Limb (tissue), 2 donors: Measurements from ENCODE around the gene ATP11B.
"Not testable (repeated sequence)": the region's sequence is repeated elsewhere in the genome, so short reads cannot be mapped to it uniquely, and the experiment has no call there.

Experiments
- DNase-seq, 2 donors: peaks; one replicate each; pipeline ENCODE4 v3.0.0-alpha.2; 2016; ENCODE audit errors: extremely low spot score in 2 of 2

The ATP11B gene

DNA sequence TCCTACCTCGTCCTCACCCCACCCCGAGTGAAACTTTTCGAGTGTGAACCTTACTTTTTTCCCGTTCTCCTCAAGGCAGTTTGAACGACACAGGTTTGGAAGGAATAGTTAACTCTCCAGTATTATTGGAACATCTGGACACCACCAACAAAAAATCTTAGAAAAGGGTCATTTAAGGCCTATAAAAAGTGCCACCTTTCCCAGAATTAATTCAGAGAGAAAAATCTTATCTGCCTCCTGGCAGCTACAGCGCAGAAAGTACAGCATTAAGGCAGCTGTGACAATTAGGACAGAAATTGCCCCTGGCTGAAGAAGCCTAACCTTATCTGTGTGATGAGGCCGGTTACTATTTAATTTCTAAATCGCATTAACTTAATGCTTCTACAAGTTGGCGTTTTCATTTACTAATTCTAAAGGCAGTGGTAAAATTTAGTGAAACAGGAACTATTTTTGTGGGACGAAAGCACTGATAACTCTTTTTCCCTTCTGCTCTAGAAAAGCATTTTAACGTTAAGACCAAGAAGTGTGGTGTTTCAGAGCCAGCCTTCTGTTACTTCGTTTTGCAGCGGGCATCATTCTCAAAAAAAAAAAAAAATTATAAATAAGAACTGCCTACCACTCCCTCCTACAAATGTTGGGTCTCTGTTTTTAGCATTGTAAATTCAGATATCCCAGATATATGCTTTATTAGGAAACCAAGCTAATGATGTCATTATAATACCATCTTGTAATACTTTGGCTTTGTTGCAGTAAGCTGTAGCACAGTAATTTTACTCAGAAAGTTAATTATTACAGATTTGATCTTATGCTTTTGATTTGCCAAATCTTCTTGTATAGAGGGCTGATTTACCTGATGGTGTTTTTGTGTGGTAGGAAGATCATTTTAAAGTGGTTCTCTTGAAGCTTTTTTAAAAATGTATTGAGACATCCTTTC is 1.4 kb downstream of the ATP11B start:
- DNase-seq, result no peak

DNA sequence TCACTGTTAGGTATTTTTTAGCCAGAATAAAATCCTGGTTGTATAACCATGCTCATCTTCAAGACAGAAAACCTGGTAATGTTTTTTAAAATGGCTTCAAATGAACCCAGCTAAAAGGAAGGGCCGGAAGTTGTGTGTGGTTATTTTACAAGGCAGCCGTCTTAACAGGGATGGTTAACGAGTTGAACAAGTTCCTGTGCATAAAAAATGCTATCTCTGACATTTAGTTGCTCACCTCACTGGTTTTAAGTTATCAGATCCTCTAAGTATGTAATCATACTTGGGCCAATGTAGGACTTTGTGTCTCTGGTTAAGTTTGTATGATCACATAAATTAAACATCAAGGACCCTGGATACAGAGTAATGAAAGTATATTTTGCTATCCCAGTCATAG is 2.1 kb downstream of the ATP11B start:
- DNase-seq, result no peak

DNA sequence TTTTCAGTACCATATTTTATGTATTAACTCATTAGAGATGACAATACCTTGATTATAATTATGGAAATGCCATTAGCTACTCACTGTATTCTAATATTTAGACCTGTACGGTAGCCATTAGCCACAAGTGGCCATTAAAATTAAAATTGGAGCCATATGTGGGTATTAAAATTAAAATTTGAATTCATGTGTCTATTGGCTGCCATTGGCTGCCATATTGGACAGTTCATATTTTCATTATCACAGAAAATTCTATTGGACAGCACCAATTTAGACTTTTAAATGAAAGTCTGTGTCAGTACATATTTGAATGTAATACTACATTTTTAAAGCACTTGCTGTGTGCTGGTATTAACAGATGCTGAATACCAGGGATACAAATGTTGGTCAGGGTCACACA is 3.0 kb downstream of the ATP11B start:
- DNase-seq, result no peak

DNA sequence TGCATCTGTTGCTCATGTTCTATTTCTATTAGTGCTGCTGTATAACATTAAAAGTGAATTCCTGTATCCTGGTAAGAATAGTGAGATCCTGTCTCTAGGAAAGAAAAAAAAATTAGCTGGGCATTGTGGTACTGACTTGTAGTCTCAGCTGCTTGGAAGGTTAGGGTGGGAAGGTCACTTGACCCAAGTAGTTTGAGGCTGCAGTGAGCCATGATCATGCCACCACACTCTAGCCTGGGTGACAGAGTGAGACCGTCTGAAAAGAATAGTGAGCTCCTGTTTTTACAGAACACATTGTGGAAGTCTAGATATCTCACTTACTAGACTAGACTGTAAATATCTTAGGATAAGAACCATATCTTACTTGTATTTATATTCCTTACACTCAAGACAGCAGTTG is 4.6 kb downstream of the ATP11B start:
- no peak for DNase-seq

DNA sequence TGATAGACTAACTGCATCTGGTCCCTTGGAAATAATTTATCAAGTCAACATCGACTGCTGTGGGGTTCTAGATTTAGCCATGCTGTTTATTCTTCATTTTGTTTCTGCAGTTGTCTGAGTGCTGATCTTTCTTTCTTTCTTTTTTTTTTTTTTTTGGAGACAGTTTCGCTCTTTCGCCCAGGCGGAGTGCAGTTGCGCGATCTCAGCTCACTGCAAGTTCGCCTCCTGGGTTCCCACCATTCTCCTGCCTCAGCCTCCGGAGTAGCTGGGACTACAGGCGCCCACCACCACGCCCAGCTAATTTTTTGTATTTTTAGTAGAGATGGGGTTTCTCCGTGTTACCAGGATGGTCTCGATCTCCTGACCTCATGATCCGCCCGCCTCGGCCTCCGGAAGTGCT is 5.8 kb downstream of the ATP11B start:
- not testable (repeated sequence) for DNase-seq

DNA sequence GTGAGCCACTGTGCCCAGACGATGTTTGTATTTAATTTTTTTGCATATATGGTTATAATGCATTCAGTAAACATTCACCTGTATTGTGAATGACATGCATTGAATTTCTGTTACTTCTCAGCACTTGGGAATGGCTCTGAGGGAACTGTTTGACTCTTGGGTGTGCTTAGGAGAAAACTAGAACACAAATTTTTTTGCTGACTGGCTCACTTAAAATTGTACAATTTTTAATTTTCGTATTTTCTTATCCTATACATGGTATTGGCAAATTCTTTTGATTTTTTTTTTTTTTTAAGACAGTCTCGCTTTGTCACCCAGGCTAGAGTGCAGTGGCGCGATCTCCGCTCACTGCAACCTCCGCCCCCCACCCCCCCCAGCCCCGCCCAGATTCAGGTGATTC is 7.2 kb downstream of the ATP11B start:
- no peak for DNase-seq

DNA sequence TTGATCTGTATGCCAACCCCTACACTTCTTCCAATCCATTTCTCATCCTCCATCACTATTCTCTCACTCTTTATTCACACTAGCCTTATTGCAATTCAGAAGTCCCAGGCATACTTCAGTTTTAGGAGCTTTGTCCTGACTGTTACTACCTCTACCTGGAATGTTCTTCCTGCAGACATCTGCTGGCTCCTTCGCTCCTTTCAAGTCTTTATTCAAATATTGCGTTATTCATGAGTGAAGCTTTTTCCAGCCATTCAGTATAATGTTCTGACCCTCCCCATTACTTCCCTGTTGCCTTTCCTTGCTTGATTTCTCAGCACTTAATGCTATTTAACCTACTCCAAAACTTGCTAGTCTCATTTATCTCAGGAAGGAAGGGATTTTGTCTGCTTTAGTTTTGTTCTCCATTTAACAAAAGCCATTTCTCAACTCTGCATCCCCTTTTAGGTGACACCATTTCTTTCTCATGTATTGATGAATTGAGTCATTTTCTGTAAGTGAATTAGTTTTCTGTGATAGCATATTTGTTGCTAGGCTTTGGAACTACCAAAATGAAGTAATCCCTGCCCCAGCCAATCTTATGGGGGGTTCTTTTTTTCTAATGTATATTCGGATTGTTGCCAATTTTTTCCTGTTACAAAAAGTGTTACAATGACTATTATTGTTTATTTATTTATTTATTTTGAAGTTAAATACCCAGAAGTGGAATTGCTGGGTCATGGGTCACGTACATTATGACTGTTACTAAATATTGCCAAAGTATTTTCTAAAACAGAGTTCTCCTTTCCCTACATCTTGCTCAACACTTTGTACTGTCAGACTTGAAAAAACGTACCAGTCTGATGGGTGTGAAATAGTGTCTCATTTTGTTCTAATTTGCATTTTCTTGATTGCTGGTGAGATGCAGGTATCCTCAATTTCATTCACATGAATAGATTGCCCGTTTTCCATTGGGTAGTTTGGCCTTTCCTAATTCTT is 9.4 kb downstream of the ATP11B start:
- DNase-seq, result no peak

DNA sequence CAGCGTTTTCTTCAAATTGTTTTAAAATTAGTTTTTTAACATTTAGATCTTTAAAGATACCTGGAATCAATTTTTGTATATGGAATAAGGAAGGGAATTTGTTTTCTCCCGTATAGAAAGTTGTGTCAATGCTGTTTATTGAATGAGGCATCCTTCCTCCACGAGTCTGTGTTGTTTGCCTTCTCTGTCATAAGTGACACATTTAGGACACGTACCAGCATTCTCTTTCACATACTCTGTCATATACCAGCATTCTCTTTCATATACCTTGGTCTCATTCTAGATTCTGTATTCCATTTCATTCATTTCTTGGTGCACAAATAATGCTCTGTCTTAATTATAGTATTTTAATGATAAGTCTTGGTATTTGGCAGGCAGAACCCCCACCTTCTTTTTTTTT is 10.3 kb downstream of the ATP11B start:
- DNase-seq, result no peak

DNA sequence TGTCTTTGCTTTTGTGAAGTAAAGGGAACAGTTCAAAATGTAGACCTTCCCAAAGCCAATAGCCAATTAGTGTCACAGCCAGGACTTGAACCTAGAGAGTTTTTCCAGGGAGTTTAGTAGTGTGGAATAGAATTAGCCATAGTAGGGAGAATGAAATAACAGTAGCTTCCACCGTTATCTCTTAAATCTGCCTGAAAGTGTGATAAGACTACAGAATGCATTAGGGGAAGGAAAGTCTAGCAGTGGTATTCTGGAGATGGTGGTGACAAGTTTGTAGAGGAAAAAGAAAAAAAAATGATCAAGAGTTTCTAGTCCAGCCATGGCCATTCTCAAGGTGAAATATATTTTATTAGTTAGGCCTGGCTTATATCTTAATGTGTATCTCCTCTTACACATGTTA is 13.8 kb downstream of the ATP11B start:
- no peak for DNase-seq

DNA sequence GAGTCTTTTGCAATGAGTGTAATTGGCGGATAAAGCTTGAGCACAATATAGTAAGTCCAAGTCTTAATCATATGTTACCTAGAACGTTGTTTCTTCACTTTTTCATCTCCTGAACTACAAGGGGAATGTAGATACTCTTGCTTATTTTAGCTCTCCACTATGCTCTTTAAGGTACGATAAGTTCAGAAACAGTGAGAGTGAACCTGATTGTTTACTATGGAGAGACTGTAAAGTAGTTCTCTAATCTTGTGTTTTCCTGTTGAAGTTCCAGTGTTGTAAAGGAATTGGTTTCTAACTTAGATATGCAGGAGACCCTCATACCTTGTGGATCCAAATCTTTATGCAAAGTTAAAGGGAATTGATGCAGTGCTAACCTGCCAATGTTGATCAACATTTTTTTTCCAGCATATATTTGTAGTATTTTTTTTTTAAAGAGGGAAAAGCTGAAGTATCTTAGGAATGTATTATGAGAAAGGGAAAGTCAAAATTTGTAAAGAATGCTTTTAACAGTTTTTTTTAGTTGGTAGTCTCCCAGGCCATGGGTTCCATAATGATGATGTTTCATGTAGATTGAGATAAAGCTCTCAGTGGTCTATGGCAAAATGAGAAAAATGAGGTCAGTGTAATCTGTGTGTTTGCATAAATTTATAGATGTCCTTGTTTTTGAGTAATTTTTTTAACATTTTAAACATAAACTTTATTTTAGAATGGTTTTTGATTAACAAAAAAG is 14.9 kb downstream of the ATP11B start:
- no peak for DNase-seq

DNA sequence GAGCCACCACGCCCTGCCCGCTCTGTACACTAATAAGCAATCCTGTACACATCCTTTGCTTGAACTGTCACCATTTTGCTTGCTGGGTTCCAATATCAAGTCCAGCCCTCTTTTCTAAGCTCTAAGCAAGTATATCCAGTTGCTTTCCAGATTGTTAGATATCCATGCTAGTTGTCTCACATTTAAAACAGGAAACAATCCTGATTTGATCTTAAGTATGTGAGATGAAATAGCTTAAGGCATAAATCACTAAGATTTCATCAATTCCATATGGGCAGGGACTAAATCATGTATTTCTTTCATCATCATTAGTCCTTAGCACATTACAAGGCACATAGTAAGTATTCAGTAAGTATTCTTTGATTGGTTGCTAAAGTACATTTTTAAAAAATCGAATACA is 16.2 kb downstream of the ATP11B start:
- no peak for DNase-seq

DNA sequence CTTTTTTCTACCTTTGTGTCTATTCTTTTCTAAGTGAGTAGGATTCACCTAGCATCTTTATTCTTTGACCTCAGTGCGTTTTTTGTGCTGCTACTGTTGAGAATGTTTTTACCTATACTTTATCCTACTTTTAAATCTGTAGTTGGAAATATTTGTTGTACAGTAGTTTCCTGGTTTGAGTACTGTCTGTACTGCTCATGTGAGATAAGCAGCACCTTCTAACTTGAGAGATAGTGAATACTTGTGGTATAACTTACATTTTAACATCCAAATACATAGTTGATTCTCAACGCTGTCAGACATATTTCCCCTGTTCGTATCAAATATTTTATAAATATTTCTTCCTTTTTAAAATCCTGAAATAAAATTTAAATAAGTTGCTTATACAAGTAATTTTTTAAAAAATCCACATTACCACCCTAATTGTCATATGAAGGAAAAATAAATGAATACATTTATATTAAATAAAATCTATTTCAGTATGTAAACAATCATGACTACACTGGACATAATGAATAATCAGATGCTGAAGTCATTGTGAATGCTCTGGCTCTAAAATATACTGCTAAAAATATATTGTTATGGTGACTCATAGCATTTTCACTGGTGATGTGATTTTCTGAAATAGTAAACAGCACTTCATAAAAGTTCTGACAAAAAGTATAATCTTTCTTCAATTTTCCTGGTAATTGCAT is 17.4 kb downstream of the ATP11B start:
- no peak for DNase-seq

DNA sequence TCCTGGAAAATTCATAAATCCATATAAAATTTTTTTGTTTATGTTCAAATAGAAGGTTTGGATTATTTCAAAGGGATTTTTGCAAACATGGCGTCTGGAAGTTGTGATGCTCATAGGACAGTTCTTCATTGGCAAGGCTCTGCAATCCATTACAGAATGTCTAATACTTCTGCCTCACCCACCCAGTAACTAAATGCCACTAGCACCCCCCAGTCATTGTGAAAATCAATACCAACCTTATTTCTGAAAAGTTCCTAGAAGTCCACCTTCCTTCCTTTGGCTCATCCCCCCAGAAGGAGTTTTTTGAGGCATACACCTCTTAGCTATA is 17.9 kb downstream of the ATP11B start:
- no peak for DNase-seq

DNA sequence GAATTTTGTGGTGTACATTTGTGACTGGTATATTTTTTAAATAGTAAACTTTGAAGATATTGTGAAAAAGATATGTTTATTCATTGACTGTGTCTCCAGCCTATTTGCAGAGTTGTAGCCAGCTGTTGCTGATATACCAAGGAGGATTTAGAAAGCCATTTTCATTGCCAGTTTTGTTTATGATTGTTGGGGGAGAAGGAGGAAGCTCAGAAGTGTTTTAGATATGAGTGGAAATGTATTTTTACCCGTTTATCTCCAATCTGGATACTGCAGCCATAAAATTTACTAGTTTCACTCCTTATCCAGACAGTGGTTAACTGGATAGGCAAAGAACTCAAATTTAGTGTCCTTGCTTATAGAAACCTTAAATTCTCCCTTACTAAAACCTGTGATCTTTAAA is 18.8 kb downstream of the ATP11B start:
- no peak for DNase-seq

DNA sequence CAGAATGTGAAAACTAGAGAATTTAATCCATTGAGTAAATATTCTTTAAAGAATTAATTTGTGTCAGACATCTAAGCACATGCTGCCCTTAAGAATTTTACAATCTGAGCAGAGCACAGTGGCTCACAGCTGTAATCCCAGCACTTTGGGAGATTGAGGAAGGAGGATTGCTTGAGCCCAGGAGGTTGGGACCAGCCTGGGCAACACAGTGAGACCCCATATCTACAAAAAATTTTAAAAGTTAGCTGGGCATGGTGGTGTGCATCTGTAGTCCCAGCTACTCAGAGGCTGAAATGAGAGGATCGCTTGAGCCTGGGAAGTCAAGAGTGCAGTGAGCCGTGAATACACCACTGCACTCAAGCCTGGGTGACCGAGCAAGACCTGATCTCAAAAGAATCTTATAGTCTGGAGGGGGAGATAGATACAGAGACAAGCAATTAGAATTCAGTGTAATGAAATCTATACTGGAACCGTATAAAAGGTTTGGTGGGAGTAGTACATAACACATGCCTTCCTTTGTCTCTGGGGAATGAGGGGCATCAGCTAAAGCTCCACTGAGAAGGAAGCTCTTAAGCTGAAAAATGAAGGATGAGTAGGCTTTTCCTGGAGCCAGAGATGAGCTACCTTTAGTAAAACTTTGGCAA is 21.2 kb downstream of the ATP11B start:
- no peak for DNase-seq

DNA sequence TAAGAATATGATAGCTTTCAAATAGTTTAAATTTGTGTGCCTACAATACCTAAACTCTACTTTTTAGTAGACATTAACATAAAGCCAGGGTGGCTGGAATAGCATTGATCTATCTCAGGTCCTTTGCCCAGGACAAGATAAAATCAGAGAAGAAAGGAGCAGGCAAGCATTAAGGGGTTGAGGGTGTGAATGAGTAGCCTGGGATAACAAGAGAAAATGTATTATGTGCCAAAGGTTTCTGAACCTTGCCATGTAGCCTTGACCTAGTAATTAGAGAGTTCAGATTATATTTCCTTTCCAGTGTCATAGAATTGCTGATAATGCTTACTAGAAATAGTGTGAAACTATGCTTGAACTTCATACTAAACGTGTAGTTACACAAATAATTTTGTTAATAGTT is 22.9 kb downstream of the ATP11B start:
- no peak for DNase-seq

DNA sequence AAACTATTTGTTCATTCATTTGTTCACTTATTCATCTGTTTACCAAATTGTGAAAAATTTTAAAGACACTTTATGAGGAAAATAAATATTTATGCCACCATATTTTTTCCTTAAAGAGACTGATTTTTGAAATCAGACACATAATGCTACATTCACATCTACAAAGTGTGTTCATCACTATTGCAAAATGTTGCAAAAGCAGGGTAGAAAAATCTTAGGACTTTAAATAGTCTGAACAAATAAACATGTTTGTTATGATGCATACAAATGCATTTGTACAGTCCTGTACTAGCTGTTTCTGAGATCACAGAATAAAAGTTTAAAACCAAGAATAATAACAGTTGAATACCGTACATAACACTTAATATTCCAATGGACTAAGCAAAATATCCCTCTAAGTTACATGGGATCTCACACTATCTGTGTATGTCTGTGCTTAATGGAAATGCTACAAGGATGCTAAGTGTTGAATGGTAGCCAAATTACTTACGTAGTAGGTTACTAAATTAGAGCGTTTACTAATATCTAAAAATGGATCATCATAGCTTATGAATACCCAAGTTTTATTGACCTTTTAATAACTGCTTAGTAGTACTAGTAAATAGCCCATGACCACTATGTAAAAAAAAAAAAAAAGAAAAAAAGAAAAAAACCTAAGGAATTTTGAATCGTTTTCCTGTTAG is 25.1 kb downstream of the ATP11B start:
- DNase-seq, result no peak

DNA sequence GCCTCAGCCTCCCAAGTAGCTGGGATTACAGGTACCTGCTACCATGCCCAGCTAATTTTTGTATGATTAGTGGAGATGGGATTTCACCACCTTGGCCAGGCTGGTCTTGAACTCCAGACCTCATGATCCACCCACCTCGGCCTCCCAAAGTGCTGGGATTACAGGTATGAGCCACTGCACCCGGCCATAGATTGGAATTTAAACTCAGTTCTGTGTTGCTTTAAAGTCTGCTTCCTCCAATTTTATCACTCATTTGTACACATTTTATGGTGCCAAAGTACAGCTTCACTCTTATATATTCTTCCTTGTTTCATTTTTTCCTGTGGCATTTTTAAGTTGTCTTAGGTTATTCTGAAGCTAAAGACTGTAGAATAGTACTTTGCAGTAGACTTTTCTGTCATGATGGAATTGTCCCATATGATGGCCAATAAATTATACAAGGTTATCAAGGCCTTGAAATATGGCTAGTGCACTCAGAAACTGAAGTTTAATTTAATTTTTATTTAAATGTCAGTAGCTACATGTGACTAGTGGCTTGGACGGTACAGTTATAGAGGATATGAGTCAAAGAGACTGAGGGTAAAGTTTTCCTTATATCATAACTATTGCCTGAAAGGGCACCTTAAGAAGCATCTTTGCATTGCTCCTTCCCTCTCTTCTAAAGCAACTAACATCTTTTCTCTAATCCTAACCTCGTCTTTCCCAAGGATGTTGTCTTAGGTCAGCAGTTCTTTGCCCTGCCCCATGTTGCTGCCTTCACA is 28.1 kb downstream of the ATP11B start:
- no peak for DNase-seq

DNA sequence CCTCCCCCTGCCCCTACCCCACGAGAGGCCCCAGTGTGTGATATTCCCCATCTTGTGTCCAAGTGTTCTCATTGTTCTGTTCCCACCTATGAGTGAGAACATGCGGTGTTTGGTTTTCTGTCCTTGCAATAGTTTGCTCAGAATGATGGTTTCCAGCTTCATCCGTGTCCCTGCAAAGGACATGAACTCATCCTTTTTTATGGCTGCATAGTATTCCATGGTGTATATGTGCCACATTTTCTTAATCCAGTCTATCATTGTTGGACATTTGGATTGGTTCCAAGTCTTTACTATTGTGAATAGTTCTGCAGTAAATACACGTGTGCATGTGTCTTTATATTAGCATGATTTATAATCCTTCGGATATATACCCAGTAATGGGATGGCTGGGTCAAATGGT is 29.0 kb downstream of the ATP11B start:
- DNase-seq, result not testable (repeated sequence)
